Measurements from ENCODE around the gene RERE.

RERE gene

DNA sequence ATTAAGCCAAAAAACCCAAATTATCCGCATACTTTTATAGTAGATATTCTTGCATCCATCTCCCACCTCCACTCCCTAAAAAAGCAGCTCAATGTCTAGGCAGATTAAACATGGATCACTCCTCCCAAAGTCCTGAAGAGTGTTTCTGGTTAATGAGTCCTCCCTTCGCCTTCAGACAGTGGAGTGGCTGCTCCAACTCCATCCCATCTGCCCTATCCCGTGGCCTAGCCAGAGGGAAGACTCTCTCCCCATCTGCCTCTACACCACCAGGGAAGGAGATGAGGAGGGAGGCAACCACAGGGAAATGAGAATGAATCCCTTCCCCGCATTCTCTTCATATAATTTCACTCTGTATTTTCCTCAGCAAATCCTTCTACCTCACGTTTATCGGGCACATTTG lies 395.7 kb downstream of the RERE start:
- H3K27me3 ChIP-seq (ENCODE audit: insufficient read depth, low read length) = no peaks in the 10 kb centered on the region
- no peak overlapping the region for H3K27ac ChIP-seq (ENCODE audit: low read depth, low read length)
- H3K79me2 ChIP-seq (ENCODE audit: control insufficient read depth, insufficient read depth, low read length, poor library complexity) = peaks cover 15% of the 10 kb centered on the region
- no peak overlapping the region for H2BK120ac ChIP-seq (ENCODE audit: insufficient read depth, low read length, poor library complexity)
- no peak overlapping the region for H4K91ac ChIP-seq (ENCODE audit: low read depth, low read length)
- H3K4me2 ChIP-seq (ENCODE audit: low read length) = peak overlapping the region; percentile 66
- no peak overlapping the region for H3K18ac ChIP-seq (ENCODE audit: low read length)
- peaks cover 4 to 16% of the 10 kb centered on the region in 2 experiments for H3K36me3 ChIP-seq (ENCODE audit: control insufficient read depth in 1 of 2, insufficient read depth in 2 of 2, low read length in 2 of 2)
- no peak overlapping the region for H4K12ac ChIP-seq (ENCODE audit: low read depth, low read length)
- H3K23ac ChIP-seq (ENCODE audit: low read length) = no peak overlapping the region
- H3K4me1 ChIP-seq (ENCODE audit: control insufficient read depth in 1 of 2, insufficient read depth in 2 of 2, low read length in 2 of 2) = peaks cover 12 to 18% of the 10 kb centered on the region in 2 experiments
- no peak for DNase-seq
- no peak overlapping the region for H2BK12ac ChIP-seq (ENCODE audit: low read length)
- WGBS (ENCODE audit: extremely low coverage, insufficient coverage, insufficient read length) = no CpG with 5 or more reads among the region's 6 CpGs
- no peak overlapping the region for H2AFZ ChIP-seq (ENCODE audit: insufficient read depth, low read length, poor library complexity)
- no peak overlapping the region for H2AK5ac ChIP-seq (ENCODE audit: low read length)
- H3K4ac ChIP-seq (ENCODE audit: low read depth, low read length) = peak overlapping the region; percentile 1
- H3K14ac ChIP-seq (ENCODE audit: low read length) = no peak overlapping the region
- H3K9ac ChIP-seq (ENCODE audit: low read length) = no peak overlapping the region
- no peak overlapping the region for H3K4me3 ChIP-seq (ENCODE audit: low read depth, low read length)
- H2BK5ac ChIP-seq (ENCODE audit: low read depth, low read length, poor library complexity) = no peak overlapping the region
- H3K9me3 ChIP-seq (ENCODE audit: insufficient read depth, low read depth, low read length) = no peaks in the 10 kb centered on the region
- H4K8ac ChIP-seq (ENCODE audit: low read depth, low read length) = no peak overlapping the region
- H3K79me1 ChIP-seq (ENCODE audit: low read length) = peaks cover 19% of the 10 kb centered on the region

- Histone ChIP-seq H3K4me2 (ENCODE audit: low read length) (no peak overlapping the region), H3K9me3 (ENCODE audit: insufficient read depth, low read depth, low read length) (no peaks in the 10 kb centered on the region), H4K8ac (ENCODE audit: low read depth, low read length) (no peak overlapping the region), H3K79me1 (ENCODE audit: low read length) (peaks cover 19% of the 10 kb centered on the region), H3K4me1 (ENCODE audit: control insufficient read depth in 1 of 2, insufficient read depth in 2 of 2, low read length in 2 of 2) (peaks cover 12 to 15% of the 10 kb centered on the region in 2 experiments), H3K9ac (ENCODE audit: low read length) (no peak overlapping the region), H4K12ac (ENCODE audit: low read depth, low read length) (no peak overlapping the region), H3K14ac (ENCODE audit: low read length) (no peak overlapping the region), H2BK12ac (ENCODE audit: low read length) (no peak overlapping the region), H3K23ac (ENCODE audit: low read length) (no peak overlapping the region), H2AFZ (ENCODE audit: insufficient read depth, low read length, poor library complexity) (no peak overlapping the region), H3K4me3 (ENCODE audit: low read depth, low read length) (no peak overlapping the region), H3K18ac (ENCODE audit: low read length) (no peak overlapping the region), H4K91ac (ENCODE audit: low read depth, low read length) (no peak overlapping the region), H2BK120ac (ENCODE audit: insufficient read depth, low read length, poor library complexity) (no peak overlapping the region), H3K27me3 (ENCODE audit: insufficient read depth, low read length) (no peaks in the 10 kb centered on the region), H3K79me2 (ENCODE audit: control insufficient read depth, insufficient read depth, low read length, poor library complexity) (peaks cover 15% of the 10 kb centered on the region), H2AK5ac (ENCODE audit: low read length) (no peak overlapping the region), H3K4ac (ENCODE audit: low read depth, low read length) (peak overlapping the region; percentile 29), H2BK5ac (ENCODE audit: low read depth, low read length, poor library complexity) (no peak overlapping the region), H3K27ac (ENCODE audit: low read depth, low read length) (no peak overlapping the region), H3K36me3 (ENCODE audit: control insufficient read depth in 1 of 2, insufficient read depth in 2 of 2, low read length in 2 of 2) (peaks cover 4 to 17% of the 10 kb centered on the region in 2 experiments)
- no peak for DNase-seq
Observed at GRCh38 chr1:8420318-8420717, 397.1 kb downstream of the RERE start.

DNA sequence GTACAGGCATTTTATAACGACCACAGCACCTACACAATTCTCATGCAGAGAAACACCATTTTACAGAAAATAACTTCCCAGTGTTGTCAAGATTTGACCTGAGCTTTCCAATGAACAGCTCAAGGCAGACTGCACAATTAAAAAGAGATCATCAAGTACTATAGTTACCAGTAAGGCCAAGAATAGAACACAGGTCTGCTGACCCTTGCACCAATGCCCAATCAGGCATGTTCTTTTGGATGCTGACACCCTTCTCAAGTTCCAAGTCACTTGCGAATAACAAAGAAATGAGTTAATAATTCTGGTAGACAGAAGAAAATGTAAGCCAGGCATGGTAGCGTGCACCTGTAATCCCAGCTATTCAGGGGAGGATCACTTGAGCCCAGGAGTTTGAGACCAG lies 397.6 kb downstream of the RERE start:
- Histone ChIP-seq H3K36me3 (ENCODE audit: control insufficient read depth in 1 of 2, insufficient read depth in 2 of 2, low read length in 2 of 2) (peaks cover 4 to 17% of the 10 kb centered on the region in 2 experiments), H3K9ac (ENCODE audit: low read length) (no peak overlapping the region), H3K9me3 (ENCODE audit: insufficient read depth, low read depth, low read length) (no peaks in the 10 kb centered on the region), H3K27ac (ENCODE audit: low read depth, low read length) (no peak overlapping the region), H3K23ac (ENCODE audit: low read length) (no peak overlapping the region), H3K27me3 (ENCODE audit: insufficient read depth, low read length) (no peaks in the 10 kb centered on the region), H3K18ac (ENCODE audit: low read length) (no peak overlapping the region), H3K4me1 (ENCODE audit: control insufficient read depth in 1 of 2, insufficient read depth in 2 of 2, low read length in 2 of 2) (peaks cover 10 to 12% of the 10 kb centered on the region in 2 experiments), H2BK120ac (ENCODE audit: insufficient read depth, low read length, poor library complexity) (no peak overlapping the region), H4K91ac (ENCODE audit: low read depth, low read length) (no peak overlapping the region), H4K12ac (ENCODE audit: low read depth, low read length) (no peak overlapping the region), H3K4me2 (ENCODE audit: low read length) (no peak overlapping the region), H2BK5ac (ENCODE audit: low read depth, low read length, poor library complexity) (no peak overlapping the region), H3K4me3 (ENCODE audit: low read depth, low read length) (no peak overlapping the region), H2BK12ac (ENCODE audit: low read length) (no peak overlapping the region), H4K8ac (ENCODE audit: low read depth, low read length) (no peak overlapping the region), H3K14ac (ENCODE audit: low read length) (no peak overlapping the region), H2AFZ (ENCODE audit: insufficient read depth, low read length, poor library complexity) (no peak overlapping the region), H3K79me1 (ENCODE audit: low read length) (peaks cover 19% of the 10 kb centered on the region), H3K79me2 (ENCODE audit: control insufficient read depth, insufficient read depth, low read length, poor library complexity) (peaks cover 15% of the 10 kb centered on the region), H2AK5ac (ENCODE audit: low read length) (no peak overlapping the region), H3K4ac (ENCODE audit: low read depth, low read length) (peak overlapping the region; percentile 44)
- no peak for DNase-seq
- WGBS (ENCODE audit: extremely low coverage, insufficient coverage, insufficient read length) = no CpG with 5 or more reads among the region's 3 CpGs

DNA sequence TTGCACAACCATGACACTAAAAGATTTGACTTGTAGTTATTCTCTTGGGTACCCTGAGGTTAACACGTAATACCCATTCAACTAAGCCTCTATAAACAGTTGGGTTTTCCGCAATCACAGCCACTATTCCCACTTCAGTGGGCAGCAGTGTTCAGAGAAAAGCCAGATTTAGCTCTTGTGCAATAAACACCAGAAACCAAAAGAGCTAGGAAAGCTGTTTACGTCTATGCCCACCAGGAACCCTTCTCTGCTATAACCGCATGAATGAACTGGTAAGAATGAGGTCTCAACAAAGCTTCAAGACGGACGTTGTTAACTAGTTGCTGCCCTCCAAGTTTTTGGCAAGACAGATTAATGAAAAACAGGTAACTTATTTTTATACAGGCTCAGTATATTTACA lies 398.3 kb downstream of the RERE start:
- no CpG with 5 or more reads among the region's 6 CpGs for WGBS (ENCODE audit: extremely low coverage, insufficient coverage, insufficient read length)
- Histone ChIP-seq H3K27ac (ENCODE audit: low read depth, low read length) (no peak overlapping the region), H3K27me3 (ENCODE audit: insufficient read depth, low read length) (no peaks in the 10 kb centered on the region), H2AK5ac (ENCODE audit: low read length) (no peak overlapping the region), H3K79me1 (ENCODE audit: low read length) (peaks cover 13% of the 10 kb centered on the region), H4K8ac (ENCODE audit: low read depth, low read length) (no peak overlapping the region), H3K23ac (ENCODE audit: low read length) (no peak overlapping the region), H3K4ac (ENCODE audit: low read depth, low read length) (peak overlapping the region; percentile 66), H3K4me1 (ENCODE audit: control insufficient read depth in 1 of 2, insufficient read depth in 2 of 2, low read length in 2 of 2) (peaks cover 6 to 7% of the 10 kb centered on the region in 2 experiments), H2BK5ac (ENCODE audit: low read depth, low read length, poor library complexity) (no peak overlapping the region), H3K9me3 (ENCODE audit: insufficient read depth, low read depth, low read length) (no peaks in the 10 kb centered on the region), H2AFZ (ENCODE audit: insufficient read depth, low read length, poor library complexity) (no peak overlapping the region), H3K9ac (ENCODE audit: low read length) (no peak overlapping the region), H3K79me2 (ENCODE audit: control insufficient read depth, insufficient read depth, low read length, poor library complexity) (peaks cover 13% of the 10 kb centered on the region), H3K18ac (ENCODE audit: low read length) (no peak overlapping the region), H2BK120ac (ENCODE audit: insufficient read depth, low read length, poor library complexity) (no peak overlapping the region), H4K12ac (ENCODE audit: low read depth, low read length) (no peak overlapping the region), H4K91ac (ENCODE audit: low read depth, low read length) (no peak overlapping the region), H3K14ac (ENCODE audit: low read length) (no peak overlapping the region), H2BK12ac (ENCODE audit: low read length) (no peak overlapping the region), H3K4me2 (ENCODE audit: low read length) (no peak overlapping the region), H3K36me3 (ENCODE audit: control insufficient read depth in 1 of 2, insufficient read depth in 2 of 2, low read length in 2 of 2) (peaks cover 6 to 18% of the 10 kb centered on the region in 2 experiments), H3K4me3 (ENCODE audit: low read depth, low read length) (no peak overlapping the region)
- no peak for DNase-seq
